Smooth muscle cell (in vitro differentiated cells): ENCODE measurements around the gene CEP43. TPM values are rescaled to one million over a fixed set of nuclear protein-coding genes. Genes with fewer than 3 reads are reported as not detected.

Experiments used
- DNase-seq: peaks from one replicate; lab custom pipeline; 2025; ENCODE audit not compliant: unreplicated experiment; lab: John Stamatoyannopoulos, UW
- H2AFZ ChIP-seq: fragments of 200-600 bp; sonication (generic); 2 replicates; pipeline ENCODE4 v1.6.0; 2016; ENCODE audit warnings: antibody characterized with exemption, low read depth, mild to moderate bottlenecking
- H3F3A ChIP-seq: fragments of 200-600 bp; sonication (generic); 2 replicates; pipeline ENCODE4 v1.6.0; 2017; ENCODE audit warnings: antibody characterized with exemption, low read depth
- H3K27ac ChIP-seq: fragments of 200-600 bp; sonication (generic); 2 replicates; pipeline ENCODE4 v1.5.1; 2016; ENCODE audit warnings: low read depth, mild to moderate bottlenecking
- H3K27me3 ChIP-seq: fragments of 200-600 bp; sonication (generic); 2 replicates; pipeline ENCODE4 v1.6.1; 2016; ENCODE audit warnings: low read depth, mild to moderate bottlenecking
- H3K36me3 ChIP-seq: fragments of 200-600 bp; sonication (generic); 2 replicates; pipeline ENCODE4 v1.5.1; 2016; ENCODE audit warnings: low read depth
- H3K4me1 ChIP-seq: fragments of 200-600 bp; sonication (generic); 2 replicates; pipeline ENCODE4 v1.5.1; 2016; ENCODE audit warnings: low read depth
- H3K4me2 ChIP-seq: fragments of 200-600 bp; sonication (generic); 2 replicates; pipeline ENCODE4 v1.6.0; 2016; ENCODE audit warnings: mild to moderate bottlenecking
- H3K4me3 ChIP-seq: fragments of 200-600 bp; sonication (generic); 2 replicates; pipeline ENCODE4 v1.5.1; 2016; ENCODE audit warnings: mild to moderate bottlenecking
- H3K79me2 ChIP-seq: fragments of 200-600 bp; sonication (generic); 2 replicates; pipeline ENCODE4 v1.6.0; 2016; ENCODE audit warnings: low read depth, mild to moderate bottlenecking
- H3K9ac ChIP-seq: fragments of 200-600 bp; sonication (generic); 2 replicates; pipeline ENCODE4 v1.6.0; 2016; ENCODE audit warnings: low read depth
- H3K9me3 ChIP-seq: fragments of 200-600 bp; sonication (generic); replicated peaks from 2 replicates; pipeline ENCODE4 v1.5.1; 2016; ENCODE audit warnings: low read depth
- H4K20me1 ChIP-seq: fragments of 200-600 bp; sonication (generic); 2 replicates; pipeline ENCODE4 v1.6.0; 2016; ENCODE audit warnings: low read depth
- CTCF ChIP-seq: fragments of 200-600 bp; sonication (generic); IDR thresholded peaks from 2 replicates; pipeline ENCODE4 v1.5.1; 2017; ENCODE audit warnings: borderline replicate concordance, mild to moderate bottlenecking, antibody characterized with exemption; ENCODE audit not compliant: insufficient read depth, poor library complexity, severe bottlenecking
- WGBS: methylation state at CpG from one replicate; pipeline ENCODE4 v1.1.7; 2016; ENCODE audit warnings: low lambda C conversion rate; 5-methylcytosine and 5-hydroxymethylcytosine counted together
- polyA plus RNA-seq: library from polyadenylated mRNA; unstranded; fragments of >200 nt; fragmentation: Nextera tagmentation; extraction: Ambion mirVana; gene quantifications from 2 replicates; pipeline ENCODE4 v1.2.1, GENCODE V29; 2016
- total RNA-seq: library from RNA; depleted of rRNA; stranded (reverse); fragments of >200 nt; gene quantifications from 2 replicates; pipeline ENCODE4 v1.2.3, GENCODE V29; 2014

Gene CEP43
- total and polyA plus RNA-seq, 2 experiments from 2014 or later: 13.2 to 16.0 TPM

- no peaks in the 10 kb centered on the region for H3F3A ChIP-seq
- no peaks in the 10 kb centered on the region for H3K4me1 ChIP-seq
- WGBS: 96% methylated on average over 6 of the region's 6 CpGs
- no peak overlapping the region for H3K4me3 ChIP-seq
- no peaks in the 10 kb centered on the region for H4K20me1 ChIP-seq
- H3K79me2 ChIP-seq: no peaks in the 10 kb centered on the region
- no peak overlapping the region for H3K4me2 ChIP-seq
- H3K27ac ChIP-seq: no peak overlapping the region
- no peak overlapping the region for H2AFZ ChIP-seq
- H3K9me3 ChIP-seq: no peaks in the 10 kb centered on the region
- DNase-seq: no peak
- no peaks in the 10 kb centered on the region for H3K27me3 ChIP-seq
- H3K36me3 ChIP-seq: no peaks in the 10 kb centered on the region
- no peak for TF ChIP-seq CTCF
- no peak overlapping the region for H3K9ac ChIP-seq
These were observed 32.0 kb downstream of the CEP43 start for GRCh38 chr6:167031082-167031709.

GRCh38 chr6:167034056-167034455 is 34.9 kb downstream of the CEP43 start:
- no peak overlapping the region for H3K27ac ChIP-seq
- WGBS: 71% methylated on average over 3 of the region's 3 CpGs
- no peaks in the 10 kb centered on the region for H4K20me1 ChIP-seq
- DNase-seq: no peak
- H3K9me3 ChIP-seq: no peaks in the 10 kb centered on the region
- TF ChIP-seq CTCF: no peak
- H2AFZ ChIP-seq: no peak overlapping the region
- no peaks in the 10 kb centered on the region for H3K4me1 ChIP-seq
- no peaks in the 10 kb centered on the region for H3K36me3 ChIP-seq
- H3K4me2 ChIP-seq: no peak overlapping the region
- no peaks in the 10 kb centered on the region for H3K79me2 ChIP-seq
- H3F3A ChIP-seq: no peaks in the 10 kb centered on the region
- no peak overlapping the region for H3K4me3 ChIP-seq
- no peak overlapping the region for H3K9ac ChIP-seq
- H3K27me3 ChIP-seq: no peaks in the 10 kb centered on the region

- TF ChIP-seq CTCF: no peak
- DNase-seq: no peak
- Histone ChIP-seq H3K4me3 (no peak overlapping the region), H3K36me3 (no peaks in the 10 kb centered on the region), H3K4me2 (no peak overlapping the region), H3K79me2 (no peaks in the 10 kb centered on the region), H2AFZ (no peak overlapping the region), H4K20me1 (no peaks in the 10 kb centered on the region), H3K4me1 (no peaks in the 10 kb centered on the region), H3K9me3 (no peaks in the 10 kb centered on the region), H3K27ac (no peak overlapping the region), H3K27me3 (no peaks in the 10 kb centered on the region), H3F3A (no peaks in the 10 kb centered on the region), H3K9ac (no peak overlapping the region)
- 96% methylated on average over 3 of the region's 3 CpGs for WGBS
These were observed 38.6 kb downstream of the CEP43 start for GRCh38 chr6:167037762-167038161.

GRCh38 chr6:167044696-167045095 is 45.5 kb downstream of the CEP43 start:
- H3K27ac ChIP-seq: no peak overlapping the region
- H3K9me3 ChIP-seq: no peaks in the 10 kb centered on the region
- DNase-seq: no peak
- no peak overlapping the region for H3K9ac ChIP-seq
- H4K20me1 ChIP-seq: no peaks in the 10 kb centered on the region
- no peaks in the 10 kb centered on the region for H3K27me3 ChIP-seq
- no peak overlapping the region for H3K4me2 ChIP-seq
- H2AFZ ChIP-seq: no peak overlapping the region
- no peaks in the 10 kb centered on the region for H3K36me3 ChIP-seq
- no peaks in the 10 kb centered on the region for H3K79me2 ChIP-seq
- no peak overlapping the region for H3K4me3 ChIP-seq
- 85% methylated on average over 10 of the region's 10 CpGs for WGBS
- no peaks in the 10 kb centered on the region for H3F3A ChIP-seq
- H3K4me1 ChIP-seq: no peaks in the 10 kb centered on the region
- TF ChIP-seq CTCF: no peak
